NCI-H2227 (cell line): ENCODE measurements around the gene OGFOD1.

ENCODE experiments used
- DNase-seq: peaks from one replicate; lab custom pipeline; 2025; ENCODE audit not compliant: unreplicated experiment; lab: John Stamatoyannopoulos, UW

Gene OGFOD1

GRCh38 chr16:56450986-56451752 lies at the start of gene OGFOD1, which contains the start of gene NUDT21:
Gene OGFOD1 (plus strand): TSS chr16:56451554. CDS start chr16:56451613, 59 bp downstream.
Gene NUDT21 (minus strand): TSS chr16:56451332. CDS start chr16:56451202, 130 bp downstream.
- DNase-seq: peak; percentile 94

- no peak for DNase-seq
Measured at GRCh38 chr16:56405977-56406672, 45.2 kb upstream of the OGFOD1 start.

- no peak for DNase-seq
Measured at GRCh38 chr16:56408379-56409098, 42.8 kb upstream of the OGFOD1 start.

GRCh38 chr16:56409195-56409594 lies 42.2 kb upstream of the OGFOD1 start:
- no peak for DNase-seq

GRCh38 chr16:56411123-56411522 lies 40.2 kb upstream of the OGFOD1 start:
- DNase-seq: no peak

- DNase-seq: no peak
Measured at GRCh38 chr16:56411624-56412023, 39.7 kb upstream of the OGFOD1 start.

- no peak for DNase-seq
Measured at GRCh38 chr16:56413381-56413780, 38.0 kb upstream of the OGFOD1 start.

GRCh38 chr16:56414366-56414765 lies 37.0 kb upstream of the OGFOD1 start:
- DNase-seq: no peak

GRCh38 chr16:56415875-56416274 lies 35.5 kb upstream of the OGFOD1 start:
- no peak for DNase-seq

- no peak for DNase-seq
Measured at GRCh38 chr16:56417138-56417537, 34.2 kb upstream of the OGFOD1 start.

GRCh38 chr16:56419740-56420548 lies 31.4 kb upstream of the OGFOD1 start:
- DNase-seq: no peak

GRCh38 chr16:56420613-56421012 lies 30.7 kb upstream of the OGFOD1 start:
- DNase-seq: no peak

GRCh38 chr16:56421313-56421712 lies 30.0 kb upstream of the OGFOD1 start:
- DNase-seq: no peak

- DNase-seq: no peak
Measured at GRCh38 chr16:56421976-56422669, 29.2 kb upstream of the OGFOD1 start.

- no peak for DNase-seq
Measured at GRCh38 chr16:56422896-56423441, 28.4 kb upstream of the OGFOD1 start.

GRCh38 chr16:56423584-56424403 lies 27.6 kb upstream of the OGFOD1 start:
- DNase-seq: no peak

- DNase-seq: peak; percentile 10
Measured at GRCh38 chr16:56424404-56424764, 27.0 kb upstream of the OGFOD1 start.

GRCh38 chr16:56424791-56425438 lies 26.4 kb upstream of the OGFOD1 start:
- DNase-seq: peak; percentile 40

- DNase-seq: peak; percentile 79
Measured at GRCh38 chr16:56425439-56425832, 25.9 kb upstream of the OGFOD1 start, which contains the start of gene AMFR. Gene AMFR (minus strand): TSS chr16:56425545. CDS start chr16:56425327, 218 bp downstream.
